Tibial nerve (tissue), 4 donors: ENCODE results near the gene SRGAP3. TPM values are rescaled to one million over a fixed set of nuclear protein-coding genes. Genes with fewer than 3 reads are reported as not detected.

ENCODE experiments used
- DNase-seq, 2 donors: peaks; one replicate each; pipeline ENCODE4 v3.0.0-alpha.2; 2019; ENCODE audit warnings: low spot score in 2 of 2
- H3K27ac ChIP-seq, 4 donors: fragments of 200-600 bp; sonication (generic) in 3 of 4; one replicate each; pipeline ENCODE4 v1.5.1; 2017 to 2019; ENCODE audit warnings: mild to moderate bottlenecking in 1 of 4
- H3K27me3 ChIP-seq, 2 donors: fragments of 200-600 bp; sonication (generic) in 1 of 2; one replicate each; pipeline versions ENCODE4 v1.5.1 to v1.6.0; 2017 to 2019
- H3K36me3 ChIP-seq, 3 donors: fragments of 200-600 bp; sonication (generic); one replicate each; pipeline ENCODE4 v1.5.1; 2018 to 2019
- H3K4me1 ChIP-seq, 4 donors: fragments of 200-600 bp; sonication (generic) in 3 of 4; one replicate each; pipeline ENCODE4 v1.5.1; 2017 to 2019
- H3K4me3 ChIP-seq, 4 donors: fragments of 200-600 bp; sonication (generic) in 3 of 4; one replicate each; pipeline ENCODE4 v1.5.1; 2017 to 2019; ENCODE audit warnings: mild to moderate bottlenecking in 1 of 4, moderate library complexity in 1 of 4
- H3K9me3 ChIP-seq, 4 donors: fragments of 200-600 bp; sonication (generic) in 3 of 4; one replicate each; pipeline ENCODE4 v1.5.1; 2017 to 2019
- EP300 ChIP-seq, 2 donors: sonication (generic); formaldehyde crosslinking; IDR thresholded peaks; one replicate each; pipeline ENCODE4 v1.6.1; 2017; ENCODE audit warnings: antibody characterized with exemption in 2 of 2, mild to moderate bottlenecking in 1 of 2
- POLR2A ChIP-seq, 2 donors: fragments of 450-650 bp; IDR thresholded peaks; one replicate each; pipeline ENCODE4 v1.6.1; 2017; ENCODE audit warnings: antibody characterized with exemption in 2 of 2, mild to moderate bottlenecking in 2 of 2, moderate library complexity in 2 of 2
- WGBS, 2 donors: methylation state at CpG; one replicate each; pipeline ENCODE4 v1.1.5; 2018; 5-methylcytosine and 5-hydroxymethylcytosine counted together
- total RNA-seq, 4 donors: library from RNA; depleted of rRNA; stranded (reverse); fragments of >200 nt; gene quantifications; one replicate each; pipeline ENCODE4 v1.1.0, GENCODE V29; 2016
- TF ChIP-seq, protein P1 (sequence below), 5 experiments: fragments of 200-600 bp in 3 of 5; fragments of 450-650 bp in 2 of 5; sonication (generic) in 3 of 5; IDR thresholded peaks; one replicate each; pipeline ENCODE4 v1.5.1; 2016 to 2019; ENCODE audit warnings: antibody characterized with exemption in 5 of 5, mild to moderate bottlenecking in 3 of 5, moderate library complexity in 2 of 5

The SRGAP3 gene
- total RNA-seq, 4 donors from 2014 or later: 11.7 to 18.0 (median 15.1) TPM

DNA sequence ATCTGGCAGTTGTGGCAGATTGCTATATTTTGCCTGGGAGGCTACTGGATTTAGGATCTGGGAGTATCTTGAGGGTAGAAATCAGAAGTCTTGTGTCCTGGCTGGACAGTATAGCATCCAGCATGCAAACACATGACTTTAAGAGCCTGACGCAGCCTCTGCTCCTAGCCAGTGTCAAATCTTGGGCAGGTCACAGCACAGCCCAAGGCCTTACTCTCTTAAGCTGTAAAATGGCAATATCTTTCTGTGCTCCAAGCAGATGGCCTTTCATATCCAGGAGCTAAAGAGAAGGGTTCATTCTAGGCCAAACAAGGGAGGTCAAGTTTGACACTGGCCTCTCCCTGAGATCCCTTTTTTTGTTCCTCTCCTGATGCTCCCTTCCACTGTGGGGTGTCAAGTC is 266.4 kb downstream of the SRGAP3 start:
- H3K4me1 ChIP-seq: peaks cover 0 to 12% (median 0%) of the 10 kb centered on the region in 4 donors
- H3K27me3 ChIP-seq: no peaks in the 10 kb centered on the region
- H3K4me3 ChIP-seq: no peak overlapping the region
- H3K27ac ChIP-seq: no peak overlapping the region
- TF ChIP-seq POLR2A (IDR thresholded peaks at IDR 0.05) (no peak), EP300 (IDR thresholded peaks at IDR 0.05) (no peak)
- TF ChIP-seq, protein P1, sequence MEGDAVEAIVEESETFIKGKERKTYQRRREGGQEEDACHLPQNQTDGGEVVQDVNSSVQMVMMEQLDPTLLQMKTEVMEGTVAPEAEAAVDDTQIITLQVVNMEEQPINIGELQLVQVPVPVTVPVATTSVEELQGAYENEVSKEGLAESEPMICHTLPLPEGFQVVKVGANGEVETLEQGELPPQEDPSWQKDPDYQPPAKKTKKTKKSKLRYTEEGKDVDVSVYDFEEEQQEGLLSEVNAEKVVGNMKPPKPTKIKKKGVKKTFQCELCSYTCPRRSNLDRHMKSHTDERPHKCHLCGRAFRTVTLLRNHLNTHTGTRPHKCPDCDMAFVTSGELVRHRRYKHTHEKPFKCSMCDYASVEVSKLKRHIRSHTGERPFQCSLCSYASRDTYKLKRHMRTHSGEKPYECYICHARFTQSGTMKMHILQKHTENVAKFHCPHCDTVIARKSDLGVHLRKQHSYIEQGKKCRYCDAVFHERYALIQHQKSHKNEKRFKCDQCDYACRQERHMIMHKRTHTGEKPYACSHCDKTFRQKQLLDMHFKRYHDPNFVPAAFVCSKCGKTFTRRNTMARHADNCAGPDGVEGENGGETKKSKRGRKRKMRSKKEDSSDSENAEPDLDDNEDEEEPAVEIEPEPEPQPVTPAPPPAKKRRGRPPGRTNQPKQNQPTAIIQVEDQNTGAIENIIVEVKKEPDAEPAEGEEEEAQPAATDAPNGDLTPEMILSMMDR (IDR thresholded peaks at IDR 0.05): no peak
- DNase-seq: no peak
- H3K9me3 ChIP-seq: peaks cover 0 to 8% (median 0%) of the 10 kb centered on the region in 4 donors
- 65 to 85% methylated on average over 1 of the region's 1 CpG for WGBS, 2 donors
- peaks cover 0 to 12% (median 0%) of the 10 kb centered on the region in 3 donors for H3K36me3 ChIP-seq

DNA sequence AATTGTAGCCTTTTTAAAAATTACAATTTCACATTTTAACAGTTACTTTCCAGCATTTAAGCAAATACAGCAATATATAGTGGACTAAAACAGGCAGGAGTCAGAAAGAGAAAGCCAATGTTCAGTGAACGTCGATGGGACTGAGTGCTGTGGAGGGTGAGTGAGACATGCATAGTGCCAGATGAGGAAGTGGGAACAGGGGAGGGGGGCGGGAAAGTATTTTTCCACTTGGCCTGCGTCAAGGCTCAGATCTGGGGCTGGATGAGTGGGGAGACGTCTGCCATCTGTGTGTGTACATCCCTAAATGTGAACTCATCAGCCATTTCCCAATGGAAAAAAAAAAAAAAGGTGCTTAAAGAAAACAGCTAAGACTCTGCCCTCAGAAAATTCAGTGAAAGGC is 266.9 kb downstream of the SRGAP3 start:
- Histone ChIP-seq H3K36me3 (peaks cover 0 to 12% (median 0%) of the 10 kb centered on the region in 3 donors), H3K27me3 (no peaks in the 10 kb centered on the region), H3K9me3 (peaks cover 0 to 8% (median 0%) of the 10 kb centered on the region in 4 donors), H3K27ac (no peak overlapping the region), H3K4me3 (no peak overlapping the region), H3K4me1 (peaks cover 0 to 7% (median 0%) of the 10 kb centered on the region in 4 donors)
- no peak for TF ChIP-seq EP300 (IDR thresholded peaks at IDR 0.05)
- TF ChIP-seq, protein P1 (IDR thresholded peaks at IDR 0.05): no peak
- no peak for TF ChIP-seq POLR2A (IDR thresholded peaks at IDR 0.05)
- DNase-seq: no peak
- 30 to 38% methylated on average over 5 of the region's 5 CpGs for WGBS, 2 donors

DNA sequence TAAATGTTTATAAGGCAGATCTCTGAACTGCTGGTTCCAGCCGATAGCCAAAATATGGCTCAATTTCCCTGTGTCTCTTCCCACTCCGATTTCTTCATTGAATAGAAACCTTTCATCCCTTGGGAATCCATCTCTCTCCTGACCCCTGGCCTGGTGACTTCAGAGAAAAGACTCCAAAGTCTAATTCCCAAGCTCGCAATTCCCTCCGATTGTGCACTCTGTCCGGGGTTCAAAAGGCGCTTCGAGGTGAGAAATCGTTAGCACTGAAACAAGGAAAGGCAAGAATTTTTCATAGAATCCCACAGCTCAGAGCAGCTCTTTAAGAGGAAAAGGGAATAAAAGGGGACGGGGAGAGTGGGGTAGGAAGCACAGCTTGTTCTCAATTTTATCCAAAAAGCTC is 267.7 kb downstream of the SRGAP3 start:
- WGBS, 2 donors: 37 to 42% methylated on average over 9 of the region's 9 CpGs
- TF ChIP-seq, protein P1 (IDR thresholded peaks at IDR 0.05): no peak
- TF ChIP-seq EP300 (IDR thresholded peaks at IDR 0.05) (no peak), POLR2A (IDR thresholded peaks at IDR 0.05) (no peak)
- no peak for DNase-seq

DNA sequence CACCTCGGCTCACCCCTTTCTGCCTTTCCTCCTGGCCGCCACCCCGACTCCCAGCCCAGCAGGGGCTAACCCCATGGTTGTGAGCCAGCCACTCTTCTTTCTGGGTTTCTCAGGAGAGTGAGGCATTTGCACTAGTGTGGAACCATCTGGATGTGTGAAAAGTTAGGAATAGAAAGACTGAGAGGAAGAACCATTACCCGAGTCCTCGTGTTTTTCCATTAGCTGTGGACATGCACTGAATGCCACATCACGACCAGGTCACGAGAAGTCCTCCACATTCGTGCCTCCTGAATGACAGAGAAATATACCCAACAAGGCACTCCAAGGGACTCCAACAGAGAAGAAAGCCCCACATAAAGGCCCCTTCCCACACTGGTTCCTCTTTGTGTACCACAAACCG is 268.1 kb downstream of the SRGAP3 start:
- no peak for DNase-seq
- Histone ChIP-seq H3K4me1 (peaks cover 0 to 6% (median 0%) of the 10 kb centered on the region in 4 donors), H3K36me3 (peaks cover 0 to 12% (median 0%) of the 10 kb centered on the region in 3 donors), H3K9me3 (peaks cover 0 to 8% (median 0%) of the 10 kb centered on the region in 4 donors), H3K4me3 (no peak overlapping the region), H3K27ac (no peak overlapping the region), H3K27me3 (peaks cover 0 to 8% of the 10 kb centered on the region in 2 donors)
- WGBS, 2 donors: 73% methylated on average over 9 of the region's 9 CpGs
- TF ChIP-seq, protein P1 (IDR thresholded peaks at IDR 0.05): no peak
- TF ChIP-seq EP300 (IDR thresholded peaks at IDR 0.05) (no peak), POLR2A (IDR thresholded peaks at IDR 0.05) (no peak)

More for the DNA sequence above, 267.7 kb downstream of the SRGAP3 start:
- peaks cover 0 to 6% (median 0%) of the 10 kb centered on the region in 4 donors for H3K4me1 ChIP-seq
- H3K36me3 ChIP-seq: peaks cover 0 to 12% (median 0%) of the 10 kb centered on the region in 3 donors
- H3K4me3 ChIP-seq: no peak overlapping the region
- H3K9me3 ChIP-seq: peaks cover 0 to 8% (median 0%) of the 10 kb centered on the region in 4 donors
- no peak overlapping the region for H3K27ac ChIP-seq
- H3K27me3 ChIP-seq: peaks cover 0 to 8% of the 10 kb centered on the region in 2 donors

DNA sequence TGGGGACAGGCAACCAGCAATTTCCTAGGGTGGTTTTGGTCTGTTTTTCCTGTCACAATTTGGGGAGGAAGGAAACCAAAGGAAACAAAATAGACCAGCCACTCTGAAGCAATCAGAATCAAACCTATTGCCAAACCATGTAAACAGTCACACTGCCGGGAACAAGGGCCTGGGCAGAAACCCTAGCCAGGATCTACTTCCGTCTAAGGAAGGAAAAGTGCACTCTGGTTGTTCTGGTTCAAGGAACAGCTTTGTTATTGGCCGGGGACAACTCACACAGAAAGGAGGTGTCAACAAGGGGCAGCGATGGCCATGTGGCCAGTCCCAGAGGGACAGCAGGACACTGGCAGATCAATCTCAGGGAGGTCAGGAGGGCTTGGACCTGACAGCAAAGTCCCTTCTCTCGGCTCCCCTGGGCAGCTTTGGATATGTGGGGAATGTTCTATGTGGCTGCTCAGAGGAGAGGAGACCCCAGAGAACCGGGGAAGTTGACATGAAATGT is 268.6 kb downstream of the SRGAP3 start:
- TF ChIP-seq, protein P1 (IDR thresholded peaks at IDR 0.05): no peak
- no peak for TF ChIP-seq POLR2A (IDR thresholded peaks at IDR 0.05)
- TF ChIP-seq EP300 (IDR thresholded peaks at IDR 0.05): peak in 1 of 2 donors; percentile 18
- H3K27me3 ChIP-seq: peaks cover 0 to 11% of the 10 kb centered on the region in 2 donors
- peaks cover 0 to 8% (median 0%) of the 10 kb centered on the region in 4 donors for H3K9me3 ChIP-seq
- WGBS, 2 donors: 58 to 69% methylated on average over 6 of the region's 6 CpGs
- no peak overlapping the region for H3K27ac ChIP-seq
- H3K4me1 ChIP-seq: peaks cover 0 to 6% (median 0%) of the 10 kb centered on the region in 4 donors
- no peak for DNase-seq
- H3K4me3 ChIP-seq: no peak overlapping the region
- H3K36me3 ChIP-seq: peaks cover 0 to 12% (median 0%) of the 10 kb centered on the region in 3 donors
